Loucy (cell line): ENCODE data around the gene UBR4.
A peak's percentile ranks its signal among the peaks of the same experiment; 100 is the strongest.

Source experiments
- H2AFZ ChIP-seq: fragments of 200-600 bp; sonication (generic); 2 replicates; pipeline ENCODE4 v1.6.0; 2016; ENCODE audit warnings: antibody characterized with exemption, mild to moderate bottlenecking, low read length, moderate library complexity
- H3F3A ChIP-seq: fragments of 200-600 bp; 2 replicates; pipeline ENCODE4 v1.6.0; 2016; ENCODE audit warnings: antibody characterized with exemption, low read depth, mild to moderate bottlenecking
- H3K27me3 ChIP-seq: fragments of 200-600 bp; sonication (generic); 2 replicates; pipeline ENCODE4 v1.6.1; 2014; ENCODE audit warnings: low read length, mild to moderate bottlenecking; ENCODE audit not compliant: insufficient read depth, poor library complexity, severe bottlenecking
- H3K36me3 ChIP-seq: fragments of 200-600 bp; sonication (generic); 2 replicates; pipeline ENCODE4 v1.6.1; 2016; ENCODE audit warnings: low read length; ENCODE audit not compliant: insufficient read depth
- H3K4me1 ChIP-seq: fragments of 200-600 bp; sonication (generic); 2 replicates; pipeline ENCODE4 v1.5.1; 2014; ENCODE audit warnings: low read length, mild to moderate bottlenecking; ENCODE audit not compliant: insufficient read depth, poor library complexity, severe bottlenecking
- H3K4me2 ChIP-seq: fragments of 200-600 bp; sonication (generic); 2 replicates; pipeline ENCODE4 v1.6.0; 2014; ENCODE audit warnings: antibody characterized with exemption, low read length, low read depth, mild to moderate bottlenecking; ENCODE audit not compliant: poor library complexity, severe bottlenecking
- H3K4me3 ChIP-seq: fragments of 200-600 bp; sonication (generic); 2 replicates; pipeline ENCODE4 v1.5.1; 2014; ENCODE audit warnings: low read length, mild to moderate bottlenecking, mixed read lengths; ENCODE audit not compliant: poor library complexity, severe bottlenecking
- H3K79me2 ChIP-seq: fragments of 200-600 bp; sonication (generic); 2 replicates; pipeline ENCODE4 v1.6.1; 2014; ENCODE audit warnings: low read length; ENCODE audit not compliant: insufficient read depth
- H3K9ac ChIP-seq: fragments of 200-600 bp; sonication (generic); 2 replicates; pipeline ENCODE4 v1.6.0; 2014; ENCODE audit warnings: mild to moderate bottlenecking, low read depth, low read length, moderate library complexity; ENCODE audit not compliant: poor library complexity, severe bottlenecking
- H3K9me2 ChIP-seq: fragments of 200-600 bp; sonication (generic); replicated peaks from 2 replicates; pipeline ENCODE4 v1.6.1; 2016; ENCODE audit warnings: low read depth, low read length, mixed read lengths
- H3K9me3 ChIP-seq: fragments of 200-600 bp; sonication (generic); 2 replicates; pipeline ENCODE4 v1.6.1; 2014; ENCODE audit warnings: mild to moderate bottlenecking, antibody characterized with exemption, low read length, low read depth; ENCODE audit not compliant: insufficient read depth
- H4K20me1 ChIP-seq: fragments of 200-600 bp; sonication (generic); 2 replicates; pipeline ENCODE4 v1.6.0; 2014; ENCODE audit warnings: antibody characterized with exemption, low read length, mild to moderate bottlenecking; ENCODE audit not compliant: insufficient read depth, poor library complexity, severe bottlenecking
- EZH2phosphoT487 ChIP-seq: fragments of 200-600 bp; IDR thresholded peaks from 2 replicates; pipeline ENCODE4 v1.6.1; 2018; ENCODE audit warnings: antibody characterized with exemption, mild to moderate bottlenecking, moderate library complexity, borderline replicate concordance
- TF ChIP-seq, protein P1 (sequence below): fragments of 200-600 bp; sonication (generic); conservative IDR thresholded peaks from 2 replicates; pipeline ENCODE4 v1.5.1; 2014; ENCODE audit warnings: mild to moderate bottlenecking, antibody characterized with exemption, low read length

UBR4 gene

GRCh38 chr1:19128968-19129514, 81.0 kb downstream of the UBR4 start:
- H3K36me3 ChIP-seq, result peaks cover 85% of the 10 kb centered on the region

DNA sequence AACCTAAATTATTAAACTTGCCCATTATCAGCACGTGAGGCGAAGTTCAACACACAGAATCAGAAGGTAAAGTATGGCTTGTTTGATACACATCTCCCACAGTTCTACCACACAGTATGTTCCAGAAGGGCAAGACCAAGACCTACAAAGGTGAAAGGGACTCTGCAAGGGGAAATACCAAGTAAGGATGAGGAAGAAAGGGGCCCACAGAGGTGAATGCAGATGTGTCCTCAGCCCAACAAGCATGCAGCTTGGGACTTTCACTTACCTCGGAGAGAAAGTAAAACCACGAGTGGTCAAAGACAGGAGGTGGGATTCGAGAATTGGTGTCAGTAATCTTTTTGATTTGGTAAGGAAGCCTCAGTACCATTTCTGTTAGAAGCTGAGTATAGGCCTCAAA, 85.8 kb downstream of the UBR4 start:
- Histone ChIP-seq H2AFZ (no peak overlapping the region), H3K9me3 (no peaks in the 10 kb centered on the region), H4K20me1 (no peaks in the 10 kb centered on the region), H3F3A (peaks cover 24% of the 10 kb centered on the region), H3K9me2 (no peaks in the 10 kb centered on the region), H3K79me2 (peaks cover 20% of the 10 kb centered on the region), H3K27me3 (no peaks in the 10 kb centered on the region), H3K4me3 (peak overlapping the region; percentile 50), H3K9ac (peak overlapping the region; percentile 78), H3K36me3 (peaks cover 83% of the 10 kb centered on the region), H3K4me1 (peaks cover 71% of the 10 kb centered on the region), H3K4me2 (peak overlapping the region; percentile 76)
- TF ChIP-seq, protein P1, sequence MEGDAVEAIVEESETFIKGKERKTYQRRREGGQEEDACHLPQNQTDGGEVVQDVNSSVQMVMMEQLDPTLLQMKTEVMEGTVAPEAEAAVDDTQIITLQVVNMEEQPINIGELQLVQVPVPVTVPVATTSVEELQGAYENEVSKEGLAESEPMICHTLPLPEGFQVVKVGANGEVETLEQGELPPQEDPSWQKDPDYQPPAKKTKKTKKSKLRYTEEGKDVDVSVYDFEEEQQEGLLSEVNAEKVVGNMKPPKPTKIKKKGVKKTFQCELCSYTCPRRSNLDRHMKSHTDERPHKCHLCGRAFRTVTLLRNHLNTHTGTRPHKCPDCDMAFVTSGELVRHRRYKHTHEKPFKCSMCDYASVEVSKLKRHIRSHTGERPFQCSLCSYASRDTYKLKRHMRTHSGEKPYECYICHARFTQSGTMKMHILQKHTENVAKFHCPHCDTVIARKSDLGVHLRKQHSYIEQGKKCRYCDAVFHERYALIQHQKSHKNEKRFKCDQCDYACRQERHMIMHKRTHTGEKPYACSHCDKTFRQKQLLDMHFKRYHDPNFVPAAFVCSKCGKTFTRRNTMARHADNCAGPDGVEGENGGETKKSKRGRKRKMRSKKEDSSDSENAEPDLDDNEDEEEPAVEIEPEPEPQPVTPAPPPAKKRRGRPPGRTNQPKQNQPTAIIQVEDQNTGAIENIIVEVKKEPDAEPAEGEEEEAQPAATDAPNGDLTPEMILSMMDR, result no peak
- TF ChIP-seq EZH2phosphoT487, result no peak

More at GRCh38 chr1:19128968-19129514, 81.0 kb downstream of the UBR4 start:
- peaks cover 6% of the 10 kb centered on the region for H3K27me3 ChIP-seq
- no peak overlapping the region for H2AFZ ChIP-seq
- no peaks in the 10 kb centered on the region for H4K20me1 ChIP-seq
- H3K4me2 ChIP-seq, result no peak overlapping the region
- H3K79me2 ChIP-seq, result peaks cover 7% of the 10 kb centered on the region; the same call in 1 of the 2 replicates
- peaks cover 9% of the 10 kb centered on the region; the same call in 1 of the 2 replicates for H3K9me3 ChIP-seq
- H3K9ac ChIP-seq, result no peak overlapping the region
- peaks cover 18% of the 10 kb centered on the region for H3F3A ChIP-seq
- no peaks in the 10 kb centered on the region for H3K9me2 ChIP-seq
- no peak overlapping the region for H3K4me3 ChIP-seq
- TF ChIP-seq, protein P1, result no peak
- TF ChIP-seq EZH2phosphoT487, result no peak
- H3K4me1 ChIP-seq, result peaks cover 30% of the 10 kb centered on the region

- H3F3A ChIP-seq, result peaks cover 24% of the 10 kb centered on the region
- H3K79me2 ChIP-seq, result peaks cover 20% of the 10 kb centered on the region
- no peaks in the 10 kb centered on the region for H4K20me1 ChIP-seq
- H3K27me3 ChIP-seq, result no peaks in the 10 kb centered on the region
- peak overlapping the region; percentile 76 for H3K4me2 ChIP-seq
- H3K4me1 ChIP-seq, result peaks cover 71% of the 10 kb centered on the region
- no peak overlapping the region for H2AFZ ChIP-seq
- H3K36me3 ChIP-seq, result peaks cover 83% of the 10 kb centered on the region
- no peaks in the 10 kb centered on the region for H3K9me2 ChIP-seq
- H3K9ac ChIP-seq, result peak overlapping the region; percentile 78
- H3K9me3 ChIP-seq, result no peaks in the 10 kb centered on the region
- H3K4me3 ChIP-seq, result peak overlapping the region; percentile 50
- no peak for TF ChIP-seq EZH2phosphoT487
- TF ChIP-seq, protein P1, result no peak
Observed at GRCh38 chr1:19123837-19124236, 86.2 kb downstream of the UBR4 start.
